ENCODE results near the gene C19orf67. TPM values are rescaled to one million over a fixed set of nuclear protein-coding genes. Genes with fewer than 3 reads are reported as not detected.
"Not testable (repeated sequence)": the region's sequence is repeated elsewhere in the genome, so short reads cannot be mapped to it uniquely, and the experiment has no call there.

Gene C19orf67
- total RNA-seq, 1 donor from 2014 or later, result not detected

DNA sequence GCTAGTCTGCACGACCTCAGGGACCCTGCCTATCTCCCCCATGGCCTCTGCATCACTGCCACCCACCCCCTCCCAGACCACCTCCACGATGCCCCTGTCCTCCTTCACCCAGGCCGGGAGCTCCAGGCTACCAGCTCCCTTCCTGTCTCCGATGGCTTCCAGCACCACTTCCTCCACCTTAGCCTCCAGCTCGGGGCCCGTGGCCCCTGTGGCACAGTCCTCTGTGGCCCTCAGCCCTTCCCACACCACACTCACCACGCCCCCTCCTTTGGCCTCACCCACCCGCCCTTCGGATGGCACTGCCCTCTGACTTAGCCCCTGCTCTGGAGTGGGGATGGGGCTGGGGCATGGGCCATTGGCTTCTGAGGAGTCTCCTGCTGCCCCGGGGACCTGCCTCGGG lies 30.9 kb downstream of the C19orf67 start:
- H3K27me3 ChIP-seq (ENCODE audit: control insufficient read depth, insufficient read depth, low read length), result peaks cover 4% of the 10 kb centered on the region
- FAIRE-seq, result no peak
- no peaks in the 10 kb centered on the region for H3K36me3 ChIP-seq (ENCODE audit: control insufficient read depth, insufficient read depth, low read length)
- no peak for DNase-seq (ENCODE audit: low read depth)
- no peak overlapping the region for H3K4me3 ChIP-seq (ENCODE audit: low read depth, low read length)
- TF ChIP-seq, protein P1, sequence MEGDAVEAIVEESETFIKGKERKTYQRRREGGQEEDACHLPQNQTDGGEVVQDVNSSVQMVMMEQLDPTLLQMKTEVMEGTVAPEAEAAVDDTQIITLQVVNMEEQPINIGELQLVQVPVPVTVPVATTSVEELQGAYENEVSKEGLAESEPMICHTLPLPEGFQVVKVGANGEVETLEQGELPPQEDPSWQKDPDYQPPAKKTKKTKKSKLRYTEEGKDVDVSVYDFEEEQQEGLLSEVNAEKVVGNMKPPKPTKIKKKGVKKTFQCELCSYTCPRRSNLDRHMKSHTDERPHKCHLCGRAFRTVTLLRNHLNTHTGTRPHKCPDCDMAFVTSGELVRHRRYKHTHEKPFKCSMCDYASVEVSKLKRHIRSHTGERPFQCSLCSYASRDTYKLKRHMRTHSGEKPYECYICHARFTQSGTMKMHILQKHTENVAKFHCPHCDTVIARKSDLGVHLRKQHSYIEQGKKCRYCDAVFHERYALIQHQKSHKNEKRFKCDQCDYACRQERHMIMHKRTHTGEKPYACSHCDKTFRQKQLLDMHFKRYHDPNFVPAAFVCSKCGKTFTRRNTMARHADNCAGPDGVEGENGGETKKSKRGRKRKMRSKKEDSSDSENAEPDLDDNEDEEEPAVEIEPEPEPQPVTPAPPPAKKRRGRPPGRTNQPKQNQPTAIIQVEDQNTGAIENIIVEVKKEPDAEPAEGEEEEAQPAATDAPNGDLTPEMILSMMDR (IDR thresholded peaks at IDR 0.05; ENCODE audit: insufficient read depth, low read length, severe bottlenecking), result no peak

DNA sequence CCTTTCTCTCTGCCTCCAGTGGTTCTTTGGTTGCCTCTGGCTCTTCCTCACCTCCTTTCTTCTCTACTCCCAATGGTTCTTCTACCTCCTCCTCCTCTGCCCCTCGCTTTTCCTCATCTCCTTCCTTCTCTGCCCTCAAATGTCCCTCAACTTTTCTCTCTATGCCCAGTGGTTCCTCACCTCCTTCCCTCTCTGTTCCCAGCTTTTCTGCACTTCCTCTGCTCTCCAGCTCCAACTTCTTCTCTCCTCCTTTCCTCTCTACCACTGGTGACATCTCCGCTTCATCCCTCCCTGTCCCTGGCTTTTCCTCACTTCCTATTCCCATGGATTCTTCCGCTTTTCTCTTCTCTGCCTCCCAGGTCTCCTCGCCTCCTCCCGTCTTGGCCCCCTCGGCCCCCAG lies 31.5 kb downstream of the C19orf67 start:
- Histone ChIP-seq H3K36me3 (ENCODE audit: control insufficient read depth, insufficient read depth, low read length) (no peaks in the 10 kb centered on the region), H3K4me3 (ENCODE audit: low read depth, low read length) (no peak overlapping the region), H3K27me3 (ENCODE audit: control insufficient read depth, insufficient read depth, low read length) (peaks cover 3% of the 10 kb centered on the region)
- TF ChIP-seq, protein P1 (IDR thresholded peaks at IDR 0.05; ENCODE audit: insufficient read depth, low read length, severe bottlenecking), result no peak
- FAIRE-seq (no peak), DNase-seq (ENCODE audit: low read depth) (no peak)

DNA sequence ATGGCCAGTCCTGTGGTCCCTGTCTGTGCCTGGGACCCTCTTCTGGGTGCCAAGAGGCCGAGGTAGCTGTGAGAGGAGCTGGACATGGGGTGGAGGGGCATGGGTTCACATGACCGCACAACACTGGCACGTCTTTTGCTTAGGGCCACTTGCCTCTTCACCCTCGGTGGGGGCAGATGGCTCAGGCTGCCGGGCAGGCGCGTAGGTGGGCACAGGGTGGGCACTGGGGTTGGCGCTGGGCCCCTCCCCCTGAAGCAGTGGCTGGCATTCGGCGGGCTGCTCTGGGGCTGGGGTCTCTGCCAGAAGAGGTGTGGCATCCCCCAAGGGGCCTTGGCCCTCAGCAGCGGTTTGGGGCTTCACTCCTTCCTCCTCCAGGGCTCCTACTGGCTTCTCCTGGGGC lies 32.1 kb downstream of the C19orf67 start:
- DNase-seq (ENCODE audit: low read depth), result no peak
- Histone ChIP-seq H3K36me3 (ENCODE audit: control insufficient read depth, insufficient read depth, low read length) (no peaks in the 10 kb centered on the region), H3K27me3 (ENCODE audit: control insufficient read depth, insufficient read depth, low read length) (peaks cover under 1% of the 10 kb centered on the region), H3K4me3 (ENCODE audit: low read depth, low read length) (no peak overlapping the region)
- FAIRE-seq, result no peak
- TF ChIP-seq, protein P1 (IDR thresholded peaks at IDR 0.05; ENCODE audit: insufficient read depth, low read length, severe bottlenecking), result no peak

DNA sequence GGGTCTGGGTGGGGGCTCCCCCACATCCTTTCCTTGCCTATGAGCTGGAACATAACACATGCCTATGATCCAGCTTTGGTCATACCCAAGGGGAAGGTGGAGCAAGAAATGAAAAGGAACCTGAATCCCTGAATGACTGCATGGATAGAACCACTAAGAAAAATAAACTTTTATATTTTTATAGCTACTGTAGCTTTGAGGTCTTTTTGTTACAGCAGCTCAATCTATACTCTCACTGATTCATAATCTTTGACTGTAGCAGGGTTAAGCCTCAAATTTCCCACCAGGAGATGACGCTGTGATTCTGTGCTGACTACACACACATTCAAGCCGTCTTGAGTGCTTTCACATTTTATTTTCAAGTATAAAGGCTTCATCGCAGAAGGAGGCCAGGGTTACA lies 32.6 kb downstream of the C19orf67 start:
- Histone ChIP-seq H3K4me3 (ENCODE audit: low read depth, low read length) (no peak overlapping the region), H3K36me3 (ENCODE audit: control insufficient read depth, insufficient read depth, low read length) (no peaks in the 10 kb centered on the region), H3K27me3 (ENCODE audit: control insufficient read depth, insufficient read depth, low read length) (no peaks in the 10 kb centered on the region)
- TF ChIP-seq, protein P1 (IDR thresholded peaks at IDR 0.05; ENCODE audit: insufficient read depth, low read length, severe bottlenecking), result no peak
- FAIRE-seq (no peak), DNase-seq (ENCODE audit: low read depth) (no peak)

DNA sequence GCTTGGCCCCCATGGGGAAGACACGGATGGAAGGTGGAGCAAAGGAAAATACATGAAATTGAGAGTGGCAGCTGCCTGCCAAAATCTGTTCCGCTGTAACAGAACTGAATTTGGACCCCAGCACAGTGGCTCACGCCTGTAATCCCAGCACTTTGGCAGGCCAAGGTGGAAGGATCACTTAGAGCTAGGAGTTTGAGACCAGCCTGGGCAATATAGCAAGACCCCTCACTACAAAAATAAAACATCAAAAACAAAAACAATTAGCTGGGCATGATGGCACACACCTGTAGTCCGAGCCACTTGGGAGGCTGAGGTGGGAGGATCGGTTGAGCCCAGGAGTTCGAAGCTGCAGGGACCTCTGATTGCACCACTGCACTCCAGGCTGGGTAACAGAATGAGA lies 33.1 kb downstream of the C19orf67 start:
- H3K27me3 ChIP-seq (ENCODE audit: control insufficient read depth, insufficient read depth, low read length), result no peaks in the 10 kb centered on the region
- DNase-seq (ENCODE audit: low read depth) (no peak), FAIRE-seq (no peak)
- TF ChIP-seq, protein P1 (IDR thresholded peaks at IDR 0.05; ENCODE audit: insufficient read depth, low read length, severe bottlenecking), result no peak
- no peaks in the 10 kb centered on the region for H3K36me3 ChIP-seq (ENCODE audit: control insufficient read depth, insufficient read depth, low read length)
- H3K4me3 ChIP-seq (ENCODE audit: low read depth, low read length), result no peak overlapping the region

DNA sequence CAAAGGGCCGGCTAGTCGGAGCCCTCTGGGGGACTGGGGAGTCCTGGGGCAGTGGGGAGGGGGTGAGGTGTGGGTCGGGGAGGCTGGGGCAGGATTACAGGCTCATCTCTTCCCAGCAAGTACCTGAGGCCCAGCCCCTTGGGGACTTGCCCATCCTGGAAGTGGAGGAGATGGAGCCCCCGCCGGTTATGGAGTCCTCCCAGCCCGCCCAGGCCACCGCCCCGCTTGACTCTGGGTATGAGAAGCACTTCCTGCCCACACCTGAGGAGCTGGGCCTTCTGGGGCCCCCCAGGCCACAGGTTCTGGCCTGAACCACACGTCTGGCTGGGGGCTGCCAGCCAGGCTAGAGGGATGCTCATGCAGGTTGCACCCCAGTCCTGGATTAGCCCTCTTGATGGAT lies 33.6 kb downstream of the C19orf67 start:
- FAIRE-seq, result no peak
- no peaks in the 10 kb centered on the region for H3K27me3 ChIP-seq (ENCODE audit: control insufficient read depth, insufficient read depth, low read length)
- TF ChIP-seq, protein P1 (IDR thresholded peaks at IDR 0.05; ENCODE audit: insufficient read depth, low read length, severe bottlenecking), result no peak
- H3K4me3 ChIP-seq (ENCODE audit: low read depth, low read length), result no peak overlapping the region
- no peak for DNase-seq (ENCODE audit: low read depth)
- H3K36me3 ChIP-seq (ENCODE audit: control insufficient read depth, insufficient read depth, low read length), result no peaks in the 10 kb centered on the region

DNA sequence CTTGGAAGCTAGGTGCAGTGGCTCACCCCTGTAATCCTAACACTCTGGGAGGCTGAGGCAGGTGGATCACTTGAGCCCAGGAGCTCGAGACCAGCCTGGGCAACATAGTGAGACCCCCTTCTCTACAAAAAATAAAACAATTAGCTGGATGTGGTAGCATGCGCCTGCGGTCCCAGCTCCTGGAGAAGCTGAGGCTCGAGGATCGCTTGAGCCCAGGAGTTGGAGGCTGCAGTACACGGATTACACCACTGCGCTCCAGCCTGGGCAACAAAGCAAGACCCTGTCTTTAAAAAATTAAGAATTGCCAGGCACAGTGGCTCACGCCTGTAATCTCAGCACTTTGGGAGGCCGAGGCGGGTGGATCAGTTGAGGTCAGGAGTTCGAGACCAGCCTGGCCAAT lies 34.6 kb downstream of the C19orf67 start:
- not testable (repeated sequence) for DNase-seq (ENCODE audit: low read depth); FAIRE-seq; H3K36me3 ChIP-seq (ENCODE audit: control insufficient read depth, insufficient read depth, low read length); H3K4me3 ChIP-seq (ENCODE audit: low read depth, low read length); H3K27me3 ChIP-seq (ENCODE audit: control insufficient read depth, insufficient read depth, low read length)
